ENCODE data around the gene ZNF236. TPM values are rescaled to one million over a fixed set of nuclear protein-coding genes. Genes with fewer than 3 reads are reported as not detected.
A peak's percentile ranks its signal among the peaks of the same experiment; 100 is the strongest.

The ZNF236 gene
- total and polyA plus RNA-seq, 2 of the 13 experiments (the other 11 are each of a cell fraction or from before 2014, with no cell fraction given) = 3.0 to 7.2 TPM

- no peak for TF ChIP-seq CSRNP2 (CRISPR knock-in tag; conservative IDR thresholded peaks at IDR 0.05; ENCODE audit: low read depth)
- no peak for TF ChIP-seq SCMH1 (CRISPR knock-in tag; IDR thresholded peaks at IDR 0.05; ENCODE audit: borderline replicate concordance)
- TF ChIP-seq AGO2 (optimal IDR thresholded peaks at IDR 0.05; ENCODE audit: low read depth, low read length) = peak; percentile 95
- no peak for TF ChIP-seq ARID2 (CRISPR knock-in tag; IDR thresholded peaks at IDR 0.05; ENCODE audit: borderline replicate concordance)
- TF ChIP-seq ZNF598 (CRISPR knock-in tag; IDR thresholded peaks at IDR 0.05; ENCODE audit: borderline replicate concordance) = 0 out of 2 replicates have a peak, but pooled peaks have one; percentile 45
- TF ChIP-seq ZBTB14 (CRISPR knock-in tag; IDR thresholded peaks at IDR 0.05) = peak; percentile 81
- TF ChIP-seq DNMT1 (CRISPR knock-in tag; IDR thresholded peaks at IDR 0.05) = no peak
- peak; percentile 73 for TF ChIP-seq SAP130 (CRISPR knock-in tag; IDR thresholded peaks at IDR 0.05; ENCODE audit: low read depth)
- 0 out of 2 replicates have a peak, but pooled peaks have one; percentile 55 for TF ChIP-seq ZNF160 (CRISPR knock-in tag; IDR thresholded peaks at IDR 0.05)
- TF ChIP-seq ZNF678 (CRISPR knock-in tag; IDR thresholded peaks at IDR 0.05) = no peak
- TF ChIP-seq ZNF274 (CRISPR knock-in tag; IDR thresholded peaks at IDR 0.05) = 0 out of 2 replicates have a peak, but pooled peaks have one; percentile 64
- peak; percentile 17 for TF ChIP-seq YY1 (IDR thresholded peaks at IDR 0.05; ENCODE audit: insufficient read depth, insufficient replicate concordance, low read depth, low read length)
- TF ChIP-seq ZNF800 (CRISPR knock-in tag; IDR thresholded peaks at IDR 0.05) = no peak
- TF ChIP-seq KAT7 (CRISPR knock-in tag; IDR thresholded peaks at IDR 0.05; ENCODE audit: borderline replicate concordance) = peak; percentile 43; the same call in 1 of the 2 replicates
- TF ChIP-seq SIN3A (IDR thresholded peaks at IDR 0.05; ENCODE audit: borderline replicate concordance, low read depth, low read length) = peak; percentile 38; the same call in 1 of the 2 replicates
- 0 out of 2 replicates have a peak, but pooled peaks have one; percentile 12 for TF ChIP-seq FOXA3 (CRISPR knock-in tag; IDR thresholded peaks at IDR 0.05)
- peak; percentile 34; the same call in 1 of the 2 replicates for TF ChIP-seq ZBTB2 (CRISPR knock-in tag; IDR thresholded peaks at IDR 0.05; ENCODE audit: low read depth)
- 0 out of 2 replicates have a peak, but pooled peaks have one; percentile 30 for TF ChIP-seq ZSCAN20 (CRISPR knock-in tag; IDR thresholded peaks at IDR 0.05; ENCODE audit: borderline replicate concordance)
- TF ChIP-seq TFDP2 (CRISPR knock-in tag; IDR thresholded peaks at IDR 0.05) = 0 out of 2 replicates have a peak, but pooled peaks have one; percentile 15
- 0 out of 2 replicates have a peak, but pooled peaks have one; percentile 29 for TF ChIP-seq ZNF709 (CRISPR knock-in tag; IDR thresholded peaks at IDR 0.05)
- TF ChIP-seq ZNF792 (CRISPR knock-in tag; IDR thresholded peaks at IDR 0.05) = 0 out of 2 replicates have a peak, but pooled peaks have one; percentile 37
- 0 out of 2 replicates have a peak, but pooled peaks have one; percentile 51 for TF ChIP-seq DNMT3B (CRISPR knock-in tag; conservative IDR thresholded peaks at IDR 0.05)
These were observed 367 bp upstream of the ZNF236 start (continued) for GRCh38 chr18:76821875-76822505.
